Osteocyte (in vitro differentiated cells): ENCODE measurements around the gene NFATC4. TPM values are rescaled to one million over a fixed set of nuclear protein-coding genes. Genes with fewer than 3 reads are reported as not detected.

Source experiments
- DNase-seq: peaks from one replicate; pipeline ENCODE4 v3.0.0; 2021; ENCODE audit warnings: mixed read lengths; ENCODE audit not compliant: unreplicated experiment; ENCODE audit errors: extremely low spot score
- H3K27ac Mint-ChIP-seq: one replicate; pipeline ENCODE4 v1.8.0; 2021; ENCODE audit warnings: mild to moderate bottlenecking, mixed read lengths; ENCODE audit not compliant: unreplicated experiment
- H3K27me3 Mint-ChIP-seq: one replicate; pipeline ENCODE4 v1.8.0; 2021; ENCODE audit warnings: mixed read lengths; ENCODE audit not compliant: unreplicated experiment
- H3K36me3 Mint-ChIP-seq: one replicate; pipeline ENCODE4 v1.8.0; 2021; ENCODE audit warnings: mixed read lengths; ENCODE audit not compliant: unreplicated experiment
- H3K4me1 Mint-ChIP-seq: one replicate; pipeline ENCODE4 v1.8.0; 2021; ENCODE audit warnings: mixed read lengths; ENCODE audit not compliant: unreplicated experiment
- H3K4me3 Mint-ChIP-seq: one replicate; pipeline ENCODE4 v1.8.0; 2021; ENCODE audit warnings: mild to moderate bottlenecking, moderate library complexity, mixed read lengths; ENCODE audit not compliant: unreplicated experiment
- H3K9me3 Mint-ChIP-seq: one replicate; pipeline ENCODE4 v1.8.0; 2021; ENCODE audit warnings: mixed read lengths; ENCODE audit not compliant: unreplicated experiment
- total RNA-seq: library from RNA; stranded (reverse); gene quantifications from 2 replicates; pipeline ENCODE4 v1.2.1, GENCODE V29; 2021
- TF ChIP-seq, protein P1 (sequence below): fragments of 200-600 bp; sonication (generic); IDR thresholded peaks from 2 replicates; pipeline ENCODE4 v1.5.0; 2021; ENCODE audit warnings: antibody characterized with exemption, mild to moderate bottlenecking, moderate library complexity

NFATC4 gene
- total RNA-seq, 1 donor from 2014 or later: 223 TPM

GRCh38 chr14:24329736-24330135 is 38.2 kb upstream of the NFATC4 start:
- H3K4me3 Mint-ChIP-seq: no peak overlapping the region
- TF ChIP-seq, protein P1, sequence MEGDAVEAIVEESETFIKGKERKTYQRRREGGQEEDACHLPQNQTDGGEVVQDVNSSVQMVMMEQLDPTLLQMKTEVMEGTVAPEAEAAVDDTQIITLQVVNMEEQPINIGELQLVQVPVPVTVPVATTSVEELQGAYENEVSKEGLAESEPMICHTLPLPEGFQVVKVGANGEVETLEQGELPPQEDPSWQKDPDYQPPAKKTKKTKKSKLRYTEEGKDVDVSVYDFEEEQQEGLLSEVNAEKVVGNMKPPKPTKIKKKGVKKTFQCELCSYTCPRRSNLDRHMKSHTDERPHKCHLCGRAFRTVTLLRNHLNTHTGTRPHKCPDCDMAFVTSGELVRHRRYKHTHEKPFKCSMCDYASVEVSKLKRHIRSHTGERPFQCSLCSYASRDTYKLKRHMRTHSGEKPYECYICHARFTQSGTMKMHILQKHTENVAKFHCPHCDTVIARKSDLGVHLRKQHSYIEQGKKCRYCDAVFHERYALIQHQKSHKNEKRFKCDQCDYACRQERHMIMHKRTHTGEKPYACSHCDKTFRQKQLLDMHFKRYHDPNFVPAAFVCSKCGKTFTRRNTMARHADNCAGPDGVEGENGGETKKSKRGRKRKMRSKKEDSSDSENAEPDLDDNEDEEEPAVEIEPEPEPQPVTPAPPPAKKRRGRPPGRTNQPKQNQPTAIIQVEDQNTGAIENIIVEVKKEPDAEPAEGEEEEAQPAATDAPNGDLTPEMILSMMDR: no peak
- no peaks in the 10 kb centered on the region for H3K27me3 Mint-ChIP-seq
- H3K27ac Mint-ChIP-seq: no peak overlapping the region
- H3K9me3 Mint-ChIP-seq: no peaks in the 10 kb centered on the region
- H3K36me3 Mint-ChIP-seq: no peaks in the 10 kb centered on the region
- H3K4me1 Mint-ChIP-seq: peaks cover 19% of the 10 kb centered on the region
- no peak for DNase-seq

DNA sequence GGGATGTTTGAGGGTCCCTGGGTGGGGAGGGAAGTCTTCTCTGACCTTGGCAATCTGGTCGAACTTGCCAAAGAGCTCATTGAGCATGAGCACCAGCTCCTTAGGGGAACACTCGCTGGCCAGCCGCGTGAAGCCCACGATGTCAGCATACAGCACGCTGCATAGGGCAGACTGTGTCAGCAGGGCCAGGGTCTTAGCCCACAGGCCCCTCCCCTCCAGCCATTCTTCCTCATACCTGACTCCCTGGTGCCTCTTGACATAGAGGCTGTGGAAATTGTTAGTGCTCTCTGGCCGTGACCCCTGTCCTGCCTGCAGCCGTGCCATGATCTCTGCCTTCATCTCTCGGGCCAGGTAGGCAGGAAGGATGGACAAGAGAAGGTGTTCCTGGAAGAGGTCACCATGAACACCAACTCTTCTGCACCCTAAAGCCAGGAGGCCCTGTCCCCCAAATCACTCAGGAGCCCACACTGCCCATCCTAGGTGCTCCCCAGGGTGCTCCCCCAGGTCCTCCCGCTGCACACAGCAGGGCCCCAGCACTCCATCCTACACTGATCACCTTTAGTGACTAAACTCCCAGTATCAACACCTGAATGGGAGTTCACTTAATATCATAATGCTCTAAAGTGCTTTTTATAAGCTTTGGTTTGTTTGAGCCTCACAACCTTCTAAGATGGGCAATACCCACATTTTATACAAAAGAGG is 36.9 kb upstream of the NFATC4 start:
- no peaks in the 10 kb centered on the region for H3K36me3 Mint-ChIP-seq
- TF ChIP-seq, protein P1: no peak
- no peak overlapping the region for H3K4me3 Mint-ChIP-seq
- no peaks in the 10 kb centered on the region for H3K27me3 Mint-ChIP-seq
- no peaks in the 10 kb centered on the region for H3K9me3 Mint-ChIP-seq
- H3K27ac Mint-ChIP-seq: no peak overlapping the region
- no peak for DNase-seq
- H3K4me1 Mint-ChIP-seq: peaks cover 32% of the 10 kb centered on the region

DNA sequence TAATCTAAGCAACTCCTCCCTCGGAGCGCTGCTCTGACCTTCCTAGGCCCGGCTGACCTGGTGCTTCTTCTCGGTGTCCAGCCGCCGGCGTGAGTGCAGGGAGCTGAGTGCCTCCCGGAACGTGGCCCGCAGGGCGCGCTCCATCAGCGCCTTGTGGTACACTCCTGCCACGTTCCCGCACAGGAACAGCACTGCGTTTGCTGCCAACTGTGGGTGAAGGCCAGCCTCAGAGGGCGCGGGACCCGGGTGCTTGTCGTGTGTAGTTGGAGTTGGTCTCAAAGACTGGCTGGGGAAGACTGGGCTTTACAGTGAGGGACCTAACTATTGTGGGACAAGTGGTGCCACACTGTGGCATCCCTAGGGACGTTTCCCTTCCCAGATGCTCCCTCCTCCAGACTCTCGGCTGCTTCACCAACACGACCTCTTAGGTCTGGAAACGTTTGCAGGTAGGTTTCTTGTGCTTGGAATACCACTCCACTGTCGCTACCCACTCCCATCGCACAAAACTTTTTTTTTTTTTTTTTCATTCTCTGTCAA is 36.2 kb upstream of the NFATC4 start:
- Mint-ChIP-seq H3K36me3 (no peaks in the 10 kb centered on the region), H3K27ac (no peak overlapping the region), H3K4me3 (no peak overlapping the region), H3K4me1 (peaks cover 38% of the 10 kb centered on the region), H3K27me3 (no peaks in the 10 kb centered on the region), H3K9me3 (no peaks in the 10 kb centered on the region)
- TF ChIP-seq, protein P1: no peak
- no peak for DNase-seq

DNA sequence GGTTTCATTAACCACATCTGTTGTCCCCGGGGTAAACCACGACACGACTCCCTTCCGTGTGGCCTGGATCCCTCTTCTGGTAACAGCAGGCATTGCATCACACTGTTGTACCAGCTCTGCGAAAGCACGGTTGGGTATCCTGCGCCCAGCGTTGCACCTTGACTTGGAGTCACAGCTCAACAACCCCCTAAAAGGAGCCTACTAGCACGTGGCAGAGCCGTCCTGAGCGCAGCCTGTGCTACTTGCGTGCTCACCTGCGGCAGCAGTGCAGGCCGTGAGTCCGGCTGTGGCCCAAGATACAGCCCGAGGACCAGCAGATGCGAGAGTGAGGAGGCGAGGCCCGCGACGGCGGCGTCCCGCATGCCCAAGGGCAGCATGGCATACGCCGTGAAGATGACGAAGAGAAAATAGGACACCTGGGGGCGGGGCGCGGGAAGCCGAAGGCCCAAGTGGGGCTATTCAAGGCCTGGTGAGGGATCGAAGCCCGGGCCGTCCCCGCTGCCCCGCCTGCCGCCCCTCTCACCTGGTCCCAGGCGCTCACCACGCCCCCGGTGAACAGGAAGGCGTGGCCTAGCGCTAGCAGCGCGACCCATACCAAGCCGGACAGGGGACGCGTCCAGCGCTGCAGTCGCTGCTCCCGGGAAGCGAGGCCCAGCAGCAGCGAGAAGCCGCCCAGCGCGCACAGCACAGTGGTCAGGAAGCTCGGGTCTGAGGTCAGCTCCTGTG is 35.6 kb upstream of the NFATC4 start:
- Mint-ChIP-seq H3K4me1 (peaks cover 38% of the 10 kb centered on the region), H3K27me3 (no peaks in the 10 kb centered on the region)
- TF ChIP-seq, protein P1: peak; percentile 66

More for the DNA sequence above, 35.6 kb upstream of the NFATC4 start:
- Mint-ChIP-seq H3K4me3 (peak overlapping the region; percentile 47), H3K9me3 (no peaks in the 10 kb centered on the region), H3K27ac (peak overlapping the region; percentile 52), H3K36me3 (no peaks in the 10 kb centered on the region)
- DNase-seq: no peak
